ENCODE data around the gene ASB18. TPM values are rescaled to one million over a fixed set of nuclear protein-coding genes. Genes with fewer than 3 reads are reported as not detected.
A peak's percentile ranks its signal among the peaks of the same experiment; 100 is the strongest.

The ASB18 gene
- total and polyA plus RNA-seq, 8 donors: 0.05 to 0.07 (median 0.06) TPM; not detected in 5

DNA sequence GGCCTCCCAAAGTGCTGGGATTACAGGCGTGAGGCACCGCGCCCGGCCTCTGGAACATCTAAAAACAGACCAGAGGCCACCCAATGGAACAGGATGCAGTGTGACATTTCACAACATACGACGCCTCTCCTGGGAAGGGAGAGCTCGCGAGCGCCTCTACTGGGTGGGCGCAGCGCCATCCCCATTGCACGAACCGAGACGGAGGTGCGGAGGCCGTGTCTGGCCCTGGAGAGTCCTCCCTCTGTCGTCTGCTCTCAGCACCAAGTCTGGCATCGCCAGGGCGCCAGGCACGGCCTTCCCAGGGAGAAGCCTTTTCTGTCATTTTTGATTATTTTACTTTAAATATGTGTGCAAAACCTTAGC is 86.6 kb downstream of the ASB18 start:
- peak in 1 of 4 donors; percentile 58 for DNase-seq

DNA sequence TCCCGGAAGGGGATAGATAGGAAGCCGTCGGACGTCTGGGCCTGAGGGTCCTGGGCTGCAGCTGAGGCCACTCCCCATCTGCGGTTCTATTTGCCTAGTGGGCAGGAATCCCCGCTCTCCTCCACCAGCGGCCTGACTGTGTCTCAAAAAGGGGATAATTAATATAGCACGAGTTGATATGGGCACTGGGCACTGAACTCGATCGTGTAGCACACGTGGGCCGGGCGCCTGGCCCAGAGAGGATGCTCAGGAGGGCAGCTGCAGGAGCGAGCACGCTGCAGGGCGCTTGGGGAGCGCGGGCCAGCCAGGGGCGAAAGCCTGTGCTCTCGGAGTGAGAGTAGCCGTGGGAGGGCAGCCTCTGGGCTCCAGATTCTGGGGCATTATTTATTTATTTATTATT is 87.3 kb downstream of the ASB18 start:
- DNase-seq (no peak), ATAC-seq (no peak)
- H3K9me3 ChIP-seq: no peaks in the 10 kb centered on the region
- no peak overlapping the region for H3K27ac ChIP-seq
- peaks cover 7 to 13% of the 10 kb centered on the region in 2 donors for H3K4me1 ChIP-seq
- intact Hi-C loops (cut with DNase I): no loop called here
- H3K4me3 ChIP-seq: no peak overlapping the region
- H3K27me3 ChIP-seq: peaks cover 92 to 99% of the 10 kb centered on the region in 2 donors
- no peaks in the 10 kb centered on the region for H3K36me3 ChIP-seq
- TF ChIP-seq, protein P1, sequence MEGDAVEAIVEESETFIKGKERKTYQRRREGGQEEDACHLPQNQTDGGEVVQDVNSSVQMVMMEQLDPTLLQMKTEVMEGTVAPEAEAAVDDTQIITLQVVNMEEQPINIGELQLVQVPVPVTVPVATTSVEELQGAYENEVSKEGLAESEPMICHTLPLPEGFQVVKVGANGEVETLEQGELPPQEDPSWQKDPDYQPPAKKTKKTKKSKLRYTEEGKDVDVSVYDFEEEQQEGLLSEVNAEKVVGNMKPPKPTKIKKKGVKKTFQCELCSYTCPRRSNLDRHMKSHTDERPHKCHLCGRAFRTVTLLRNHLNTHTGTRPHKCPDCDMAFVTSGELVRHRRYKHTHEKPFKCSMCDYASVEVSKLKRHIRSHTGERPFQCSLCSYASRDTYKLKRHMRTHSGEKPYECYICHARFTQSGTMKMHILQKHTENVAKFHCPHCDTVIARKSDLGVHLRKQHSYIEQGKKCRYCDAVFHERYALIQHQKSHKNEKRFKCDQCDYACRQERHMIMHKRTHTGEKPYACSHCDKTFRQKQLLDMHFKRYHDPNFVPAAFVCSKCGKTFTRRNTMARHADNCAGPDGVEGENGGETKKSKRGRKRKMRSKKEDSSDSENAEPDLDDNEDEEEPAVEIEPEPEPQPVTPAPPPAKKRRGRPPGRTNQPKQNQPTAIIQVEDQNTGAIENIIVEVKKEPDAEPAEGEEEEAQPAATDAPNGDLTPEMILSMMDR (IDR thresholded peaks at IDR 0.05): no peak

More for the DNA sequence above, 86.6 kb downstream of the ASB18 start:
- H3K4me1 ChIP-seq: peaks cover 7 to 13% of the 10 kb centered on the region in 2 donors
- H3K9me3 ChIP-seq: no peaks in the 10 kb centered on the region
- no peaks in the 10 kb centered on the region for H3K36me3 ChIP-seq
- H3K27ac ChIP-seq: no peak overlapping the region
- peak; percentile 56 for ATAC-seq
- H3K4me3 ChIP-seq: no peak overlapping the region
- H3K27me3 ChIP-seq: peaks cover 86 to 97% of the 10 kb centered on the region in 2 donors
- intact Hi-C loops (cut with DNase I): no loop called here
- TF ChIP-seq, protein P1 (IDR thresholded peaks at IDR 0.05): no peak

DNA sequence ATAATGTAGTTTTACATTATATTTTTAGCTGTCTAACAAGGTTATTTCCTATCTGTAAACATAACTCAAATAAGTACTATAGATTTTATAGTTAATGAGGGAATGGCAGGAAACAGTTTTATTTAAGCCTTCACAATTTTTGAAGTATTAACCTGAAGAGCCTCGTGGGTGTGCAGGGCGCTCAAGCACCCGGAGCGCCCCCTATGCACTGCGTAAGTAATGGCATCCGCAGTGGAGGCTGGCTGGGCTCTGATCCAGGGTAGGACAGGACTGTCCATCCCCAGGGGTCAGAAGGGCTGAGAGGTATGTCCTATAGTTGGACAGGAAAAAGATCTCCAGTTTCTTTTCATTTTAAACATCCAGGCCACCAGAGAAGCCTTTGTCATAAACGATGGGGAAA is 87.8 kb downstream of the ASB18 start:
- TF ChIP-seq, protein P1 (IDR thresholded peaks at IDR 0.05): peak; percentile 33 to 36
- no peaks in the 10 kb centered on the region for H3K9me3 ChIP-seq
- ATAC-seq (peak; percentile 37), DNase-seq (no peak)
- intact Hi-C loops (cut with DNase I): no loop called here
- H3K27ac ChIP-seq: no peak overlapping the region
- H3K27me3 ChIP-seq: peaks cover 97 to 99% of the 10 kb centered on the region in 2 donors
- H3K4me1 ChIP-seq: peaks cover 7 to 13% of the 10 kb centered on the region in 2 donors
- no peaks in the 10 kb centered on the region for H3K36me3 ChIP-seq
- no peak overlapping the region for H3K4me3 ChIP-seq

DNA sequence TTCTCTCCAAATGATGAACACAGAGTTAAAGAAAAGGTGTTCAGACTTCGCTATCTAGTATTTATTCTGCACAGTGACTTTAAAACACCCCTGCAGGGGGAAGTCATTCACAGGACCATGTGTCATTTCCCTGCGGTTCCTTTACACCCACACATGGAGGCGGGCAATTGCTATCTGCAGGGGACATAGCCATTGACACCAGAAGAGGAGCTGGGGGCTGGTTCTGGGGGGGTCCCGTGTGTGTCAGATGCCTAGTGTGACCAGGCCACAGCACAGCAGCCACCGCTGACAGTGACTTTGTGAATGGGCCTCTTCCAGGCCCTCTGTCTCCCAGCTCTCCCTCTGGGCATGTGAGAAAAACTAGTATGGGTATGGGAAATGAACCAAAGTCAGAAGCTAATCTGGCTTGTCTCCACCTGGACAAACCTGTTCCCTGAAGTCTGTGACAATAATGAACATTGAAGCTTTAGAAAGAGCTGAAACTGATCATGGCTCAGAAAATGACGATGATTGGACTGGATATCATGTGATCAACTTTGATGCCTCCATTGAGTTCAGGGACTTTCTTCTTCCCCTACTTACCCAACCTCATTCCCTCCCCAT is 88.6 kb downstream of the ASB18 start:
- Histone ChIP-seq H3K9me3 (no peaks in the 10 kb centered on the region), H3K27ac (no peak overlapping the region), H3K4me1 (peaks cover 7 to 13% of the 10 kb centered on the region in 2 donors), H3K27me3 (peaks cover 98 to 99% of the 10 kb centered on the region in 2 donors), H3K36me3 (no peaks in the 10 kb centered on the region), H3K4me3 (no peak overlapping the region)
- TF ChIP-seq, protein P1 (IDR thresholded peaks at IDR 0.05): no peak
- no peak for DNase-seq
- intact Hi-C loops (cut with DNase I): no loop called here
- no peak for ATAC-seq

DNA sequence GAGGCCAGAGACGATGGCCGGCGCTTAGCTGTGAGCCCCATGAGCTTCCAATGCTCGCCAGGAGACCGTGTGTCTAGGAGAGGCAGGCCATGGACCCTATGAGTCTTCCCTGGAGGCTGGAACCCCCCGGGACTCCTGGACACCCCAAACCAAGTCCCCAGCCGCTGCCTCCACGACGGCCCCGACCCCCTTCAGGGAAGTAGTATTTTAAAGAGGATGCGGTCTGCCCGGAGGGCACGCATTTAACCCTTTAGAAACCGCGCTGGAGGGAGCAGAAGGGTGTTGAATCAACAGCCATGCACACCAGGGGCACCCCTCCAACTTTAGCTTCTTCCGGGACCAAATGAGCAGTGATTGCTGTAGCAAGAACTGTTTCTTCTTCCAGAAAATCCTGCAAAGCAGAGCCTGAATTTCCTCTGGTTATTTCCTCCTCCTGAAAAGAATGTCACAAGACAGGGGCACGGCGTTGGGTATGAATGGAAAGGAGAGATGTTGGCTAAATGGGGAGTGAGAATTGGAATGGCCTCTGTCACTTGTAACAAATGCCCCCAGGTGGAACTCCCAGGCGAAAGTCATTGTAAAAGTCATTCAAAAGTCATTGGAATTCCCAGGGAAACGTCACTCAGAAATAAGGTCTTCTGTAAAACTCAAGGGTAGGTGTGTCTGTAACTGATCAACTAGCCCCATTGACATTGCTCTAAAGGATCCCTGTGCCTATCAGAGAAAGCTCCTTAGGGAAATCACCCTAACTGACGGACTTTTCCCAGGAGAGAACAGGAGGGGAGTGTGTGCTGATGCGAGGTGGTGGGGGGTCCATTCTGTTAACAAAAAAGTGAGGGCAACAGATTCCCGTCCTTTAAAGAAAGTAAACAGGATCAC is 90.2 kb downstream of the ASB18 start:
- intact Hi-C loops (cut with DNase I): no loop called here
- H3K4me1 ChIP-seq: peaks cover 7 to 13% of the 10 kb centered on the region in 2 donors
- H3K27me3 ChIP-seq: peaks cover 98 to 99% of the 10 kb centered on the region in 2 donors
- no peak for DNase-seq
- no peak for ATAC-seq
- H3K27ac ChIP-seq: no peak overlapping the region
- no peak overlapping the region for H3K4me3 ChIP-seq
- no peaks in the 10 kb centered on the region for H3K9me3 ChIP-seq
- H3K36me3 ChIP-seq: no peaks in the 10 kb centered on the region
- TF ChIP-seq, protein P1 (IDR thresholded peaks at IDR 0.05): no peak
